GM23248 (cell line): ENCODE results near the gene CLDN20. TPM values are rescaled to one million over a fixed set of nuclear protein-coding genes. Genes with fewer than 3 reads are reported as not detected.

Experiments
- DNase-seq: peaks from one replicate; pipeline ENCODE4 v3.0.0-alpha.2; 2015
- H2AFZ ChIP-seq: fragments of 200-600 bp; sonication (generic); 2 replicates; pipeline ENCODE4 v1.6.1; 2016; ENCODE audit warnings: antibody characterized with exemption
- H3F3A ChIP-seq: fragments of 200-600 bp; sonication (generic); 2 replicates; pipeline ENCODE4 v1.6.1; 2016; ENCODE audit warnings: mild to moderate bottlenecking, antibody characterized with exemption, mixed run types; ENCODE audit not compliant: insufficient read depth
- H3K27ac ChIP-seq: fragments of 200-600 bp; sonication (generic); 2 replicates; pipeline ENCODE4 v1.5.1; 2016; ENCODE audit warnings: mild to moderate bottlenecking
- H3K27me3 ChIP-seq: fragments of 200-600 bp; sonication (generic); replicated peaks from 2 replicates; pipeline ENCODE4 v1.6.1; 2016; ENCODE audit warnings: mild to moderate bottlenecking; ENCODE audit not compliant: insufficient read depth
- H3K36me3 ChIP-seq: fragments of 200-600 bp; sonication (generic); 2 replicates; pipeline ENCODE4 v1.6.1; 2016; ENCODE audit warnings: low read depth, mild to moderate bottlenecking
- H3K4me1 ChIP-seq: fragments of 200-600 bp; sonication (generic); 2 replicates; pipeline ENCODE4 v1.6.1; 2016; ENCODE audit warnings: mild to moderate bottlenecking; ENCODE audit not compliant: insufficient read depth
- H3K4me2 ChIP-seq: fragments of 200-600 bp; sonication (generic); one replicate; pipeline ENCODE4 v1.6.1; 2016; ENCODE audit warnings: mild to moderate bottlenecking; ENCODE audit not compliant: unreplicated experiment
- H3K4me3 ChIP-seq: fragments of 200-600 bp; sonication (generic); 2 replicates; pipeline ENCODE4 v1.5.1; 2016; ENCODE audit warnings: mild to moderate bottlenecking
- H3K79me2 ChIP-seq: fragments of 200-600 bp; sonication (generic); 2 replicates; pipeline ENCODE4 v1.6.1; 2016; ENCODE audit warnings: mild to moderate bottlenecking; ENCODE audit not compliant: insufficient read depth
- H3K9ac ChIP-seq: fragments of 200-600 bp; sonication (generic); 2 replicates; pipeline ENCODE4 v1.6.1; 2016; ENCODE audit warnings: mild to moderate bottlenecking
- H3K9me2 ChIP-seq: fragments of 200-600 bp; sonication (generic); 2 replicates; pipeline ENCODE4 v1.6.1; 2016; ENCODE audit warnings: mixed run types, mild to moderate bottlenecking, moderate library complexity; ENCODE audit not compliant: insufficient read depth
- H3K9me3 ChIP-seq: fragments of 200-600 bp; sonication (generic); one replicate; pipeline ENCODE4 v1.6.1; 2017; ENCODE audit warnings: low read depth
- H4K20me1 ChIP-seq: fragments of 200-600 bp; sonication (generic); 2 replicates; pipeline ENCODE4 v1.6.0; 2016; ENCODE audit not compliant: insufficient read depth
- EZH2 ChIP-seq: fragments of 200-600 bp; sonication (generic); IDR thresholded peaks from 2 replicates; pipeline ENCODE4 v1.6.1; 2018; ENCODE audit warnings: antibody characterized with exemption, mild to moderate bottlenecking; ENCODE audit not compliant: insufficient read depth, poor library complexity, severe bottlenecking
- EZH2phosphoT487 ChIP-seq: fragments of 200-600 bp; sonication (generic); IDR thresholded peaks from 2 replicates; pipeline ENCODE4 v1.6.1; 2018; ENCODE audit warnings: antibody characterized with exemption, moderate library complexity, mild to moderate bottlenecking, low read depth; ENCODE audit not compliant: insufficient read depth
- WGBS, 2 experiments: methylation state at CpG; one replicate each; pipeline ENCODE4 v1.1.6; 2015 to 2017; ENCODE audit warnings: low lambda C conversion rate in 2 of 2, low coverage in 1 of 2; ENCODE audit errors: missing lambda C conversion rate in 2 of 2; 5-methylcytosine and 5-hydroxymethylcytosine counted together
- in situ Hi-C: fragments of 300-500 bp; cut with MboI; formaldehyde crosslinking; loops from 2 replicates; pipeline ENCODE4 v1.15.0; 2020
- polyA plus RNA-seq: library from polyadenylated mRNA; unstranded; fragments of >200 nt; fragmentation: Nextera tagmentation; extraction: Ambion mirVana; gene quantifications from 2 replicates; pipeline ENCODE4 v1.2.1, GENCODE V29; 2016
- total RNA-seq: library from RNA; depleted of rRNA; stranded (reverse); fragments of >200 nt; shearing (Covaris generic); gene quantifications from 2 replicates; pipeline ENCODE4 v1.2.3, GENCODE V29; 2014

CLDN20 gene
- total and polyA plus RNA-seq, 2 experiments from 2014 or later: not detected

GRCh38 chr6:155314092-155314772 is 50.4 kb downstream of the CLDN20 start, which contains the start of gene TFB1M:
TFB1M (minus strand) TSS chr6:155314484; CDS start chr6:155314428, 56 bp downstream.
- no peaks in the 10 kb centered on the region for H3K27me3 ChIP-seq
- peaks cover 10% of the 10 kb centered on the region for H3K79me2 ChIP-seq
- H2AFZ ChIP-seq: peak within 1 kb of the TSS; percentile 90
- no peaks in the 10 kb centered on the region for H3K9me2 ChIP-seq
- peak within 1 kb of the TSS; percentile 93 for H3K4me2 ChIP-seq
- peaks cover 18% of the 10 kb centered on the region for H3K4me1 ChIP-seq
- peaks cover 18% of the 10 kb centered on the region; the same call in 1 of the 2 replicates for H3F3A ChIP-seq
- in situ Hi-C loops: no loop called here
- no peaks in the 10 kb centered on the region for H4K20me1 ChIP-seq
- no peaks in the 10 kb centered on the region for H3K36me3 ChIP-seq
- peak within 1 kb of the TSS; percentile 78 for H3K4me3 ChIP-seq
- H3K27ac ChIP-seq: peak within 1 kb of the TSS; percentile 72
- TF ChIP-seq EZH2 (no peak), EZH2phosphoT487 (no peak)
- WGBS, 2 experiments: 1 to 2% methylated on average over 46 to 50 of the region's 52 CpGs
- no peaks in the 10 kb centered on the region for H3K9me3 ChIP-seq
- DNase-seq: peak; percentile 99
- H3K9ac ChIP-seq: peak within 1 kb of the TSS; percentile 79

- H3K27ac ChIP-seq: peak overlapping the region; percentile 72
- TF ChIP-seq EZH2 (no peak), EZH2phosphoT487 (no peak)
- WGBS, 2 experiments: 2 to 4% methylated on average over 20 of the region's 20 CpGs
Observed at GRCh38 chr6:155314773-155315515, 51.1 kb downstream of the CLDN20 start.

GRCh38 chr6:155315516-155315871 is 51.7 kb downstream of the CLDN20 start:
- Histone ChIP-seq H3K79me2 (peaks cover 10% of the 10 kb centered on the region), H4K20me1 (no peaks in the 10 kb centered on the region), H3K9ac (peak overlapping the region; percentile 79), H3K4me1 (peaks cover 13% of the 10 kb centered on the region), H3K27me3 (no peaks in the 10 kb centered on the region), H3K4me3 (peak overlapping the region; percentile 78), H2AFZ (peak overlapping the region; percentile 90), H3K4me2 (peak overlapping the region; percentile 80), H3K27ac (peak overlapping the region; percentile 72), H3K9me3 (no peaks in the 10 kb centered on the region), H3K9me2 (no peaks in the 10 kb centered on the region), H3F3A (peaks cover 15% of the 10 kb centered on the region; the same call in 1 of the 2 replicates), H3K36me3 (no peaks in the 10 kb centered on the region)
- peak; percentile 54 for DNase-seq
- 1% methylated on average over 3 of the region's 3 CpGs for WGBS, 2 experiments
- in situ Hi-C loops: no loop called here
- TF ChIP-seq EZH2phosphoT487 (no peak), EZH2 (no peak)

More at GRCh38 chr6:155314773-155315515, 51.1 kb downstream of the CLDN20 start:
- Histone ChIP-seq H3K9ac (peak overlapping the region; percentile 79), H3K4me3 (peak overlapping the region; percentile 78), H2AFZ (peak overlapping the region; percentile 90), H3K27me3 (no peaks in the 10 kb centered on the region), H4K20me1 (no peaks in the 10 kb centered on the region), H3K4me1 (peaks cover 18% of the 10 kb centered on the region), H3K9me2 (no peaks in the 10 kb centered on the region), H3F3A (peaks cover 18% of the 10 kb centered on the region; the same call in 1 of the 2 replicates), H3K9me3 (no peaks in the 10 kb centered on the region), H3K36me3 (no peaks in the 10 kb centered on the region), H3K4me2 (peak overlapping the region; percentile 80), H3K79me2 (peaks cover 10% of the 10 kb centered on the region)
- in situ Hi-C loops: no loop called here
- DNase-seq: peak; percentile 88

- 94 to 97% methylated on average over 1 of the region's 1 CpG for WGBS, 2 experiments
- no peak for TF ChIP-seq EZH2phosphoT487
- TF ChIP-seq EZH2: no peak
- Histone ChIP-seq H3F3A (peaks cover 8% of the 10 kb centered on the region; the same call in 1 of the 2 replicates), H3K4me2 (no peak overlapping the region), H3K9me2 (no peaks in the 10 kb centered on the region), H3K9ac (no peak overlapping the region), H3K4me1 (0 out of 2 replicates have a peak, but pooled peaks cover 7% of the 10 kb centered on the region), H3K27ac (no peak overlapping the region), H3K27me3 (no peaks in the 10 kb centered on the region), H2AFZ (0 out of 2 replicates have a peak overlapping the region, but pooled peaks have one; percentile 6), H4K20me1 (no peaks in the 10 kb centered on the region), H3K9me3 (no peaks in the 10 kb centered on the region), H3K79me2 (peaks cover 10% of the 10 kb centered on the region), H3K36me3 (no peaks in the 10 kb centered on the region), H3K4me3 (no peak overlapping the region)
- in situ Hi-C loops: no loop called here
- no peak for DNase-seq
Observed at GRCh38 chr6:155316419-155316818, 52.6 kb downstream of the CLDN20 start.
